ENCODE results near the gene CYP2F1.
"Not testable (repeated sequence)": the region's sequence is repeated elsewhere in the genome, so short reads cannot be mapped to it uniquely, and the experiment has no call there.

DNA sequence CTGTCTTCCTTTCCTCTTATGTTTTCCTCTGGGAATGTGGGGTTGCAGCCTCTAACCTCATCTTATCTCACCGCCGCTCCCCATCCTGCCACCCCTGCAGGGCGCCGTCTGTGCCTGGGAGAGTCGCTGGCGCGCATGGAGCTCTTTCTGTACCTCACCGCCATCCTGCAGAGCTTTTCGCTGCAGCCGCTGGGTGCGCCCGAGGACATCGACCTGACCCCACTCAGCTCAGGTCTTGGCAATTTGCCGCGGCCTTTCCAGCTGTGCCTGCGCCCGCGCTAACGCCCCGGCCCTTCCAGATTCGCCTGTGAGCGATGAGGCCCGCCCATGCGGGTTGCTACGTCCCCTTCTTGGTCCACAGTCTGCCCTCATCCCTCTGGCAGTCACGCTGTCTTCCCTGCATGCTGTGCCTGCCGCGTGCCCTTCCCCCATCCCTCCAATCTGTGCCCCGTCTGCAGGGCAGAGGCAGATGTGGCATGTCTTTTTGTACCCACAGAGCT is 13.6 kb downstream of the CYP2F1 start:
- not testable (repeated sequence) for TF ChIP-seq EGR1 (IDR thresholded peaks at IDR 0.05; ENCODE audit: low read depth in 2 of 2); NR2F2 (IDR thresholded peaks at IDR 0.05)
- TF ChIP-seq, protein P1, sequence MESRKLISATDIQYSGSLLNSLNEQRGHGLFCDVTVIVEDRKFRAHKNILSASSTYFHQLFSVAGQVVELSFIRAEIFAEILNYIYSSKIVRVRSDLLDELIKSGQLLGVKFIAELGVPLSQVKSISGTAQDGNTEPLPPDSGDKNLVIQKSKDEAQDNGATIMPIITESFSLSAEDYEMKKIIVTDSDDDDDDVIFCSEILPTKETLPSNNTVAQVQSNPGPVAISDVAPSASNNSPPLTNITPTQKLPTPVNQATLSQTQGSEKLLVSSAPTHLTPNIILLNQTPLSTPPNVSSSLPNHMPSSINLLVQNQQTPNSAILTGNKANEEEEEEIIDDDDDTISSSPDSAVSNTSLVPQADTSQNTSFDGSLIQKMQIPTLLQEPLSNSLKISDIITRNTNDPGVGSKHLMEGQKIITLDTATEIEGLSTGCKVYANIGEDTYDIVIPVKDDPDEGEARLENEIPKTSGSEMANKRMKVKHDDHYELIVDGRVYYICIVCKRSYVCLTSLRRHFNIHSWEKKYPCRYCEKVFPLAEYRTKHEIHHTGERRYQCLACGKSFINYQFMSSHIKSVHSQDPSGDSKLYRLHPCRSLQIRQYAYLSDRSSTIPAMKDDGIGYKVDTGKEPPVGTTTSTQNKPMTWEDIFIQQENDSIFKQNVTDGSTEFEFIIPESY (IDR thresholded peaks at IDR 0.05): not testable (repeated sequence)
- TF ChIP-seq RXRA (IDR thresholded peaks at IDR 0.05): peak; percentile 98
- peak; percentile 61 for TF ChIP-seq SP1 (IDR thresholded peaks at IDR 0.05)
- TF ChIP-seq, protein P2, sequence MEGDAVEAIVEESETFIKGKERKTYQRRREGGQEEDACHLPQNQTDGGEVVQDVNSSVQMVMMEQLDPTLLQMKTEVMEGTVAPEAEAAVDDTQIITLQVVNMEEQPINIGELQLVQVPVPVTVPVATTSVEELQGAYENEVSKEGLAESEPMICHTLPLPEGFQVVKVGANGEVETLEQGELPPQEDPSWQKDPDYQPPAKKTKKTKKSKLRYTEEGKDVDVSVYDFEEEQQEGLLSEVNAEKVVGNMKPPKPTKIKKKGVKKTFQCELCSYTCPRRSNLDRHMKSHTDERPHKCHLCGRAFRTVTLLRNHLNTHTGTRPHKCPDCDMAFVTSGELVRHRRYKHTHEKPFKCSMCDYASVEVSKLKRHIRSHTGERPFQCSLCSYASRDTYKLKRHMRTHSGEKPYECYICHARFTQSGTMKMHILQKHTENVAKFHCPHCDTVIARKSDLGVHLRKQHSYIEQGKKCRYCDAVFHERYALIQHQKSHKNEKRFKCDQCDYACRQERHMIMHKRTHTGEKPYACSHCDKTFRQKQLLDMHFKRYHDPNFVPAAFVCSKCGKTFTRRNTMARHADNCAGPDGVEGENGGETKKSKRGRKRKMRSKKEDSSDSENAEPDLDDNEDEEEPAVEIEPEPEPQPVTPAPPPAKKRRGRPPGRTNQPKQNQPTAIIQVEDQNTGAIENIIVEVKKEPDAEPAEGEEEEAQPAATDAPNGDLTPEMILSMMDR (IDR thresholded peaks at IDR 0.05; ENCODE audit: low read depth, low read length, missing input control): peak; percentile 24
- TF ChIP-seq, protein P3, sequence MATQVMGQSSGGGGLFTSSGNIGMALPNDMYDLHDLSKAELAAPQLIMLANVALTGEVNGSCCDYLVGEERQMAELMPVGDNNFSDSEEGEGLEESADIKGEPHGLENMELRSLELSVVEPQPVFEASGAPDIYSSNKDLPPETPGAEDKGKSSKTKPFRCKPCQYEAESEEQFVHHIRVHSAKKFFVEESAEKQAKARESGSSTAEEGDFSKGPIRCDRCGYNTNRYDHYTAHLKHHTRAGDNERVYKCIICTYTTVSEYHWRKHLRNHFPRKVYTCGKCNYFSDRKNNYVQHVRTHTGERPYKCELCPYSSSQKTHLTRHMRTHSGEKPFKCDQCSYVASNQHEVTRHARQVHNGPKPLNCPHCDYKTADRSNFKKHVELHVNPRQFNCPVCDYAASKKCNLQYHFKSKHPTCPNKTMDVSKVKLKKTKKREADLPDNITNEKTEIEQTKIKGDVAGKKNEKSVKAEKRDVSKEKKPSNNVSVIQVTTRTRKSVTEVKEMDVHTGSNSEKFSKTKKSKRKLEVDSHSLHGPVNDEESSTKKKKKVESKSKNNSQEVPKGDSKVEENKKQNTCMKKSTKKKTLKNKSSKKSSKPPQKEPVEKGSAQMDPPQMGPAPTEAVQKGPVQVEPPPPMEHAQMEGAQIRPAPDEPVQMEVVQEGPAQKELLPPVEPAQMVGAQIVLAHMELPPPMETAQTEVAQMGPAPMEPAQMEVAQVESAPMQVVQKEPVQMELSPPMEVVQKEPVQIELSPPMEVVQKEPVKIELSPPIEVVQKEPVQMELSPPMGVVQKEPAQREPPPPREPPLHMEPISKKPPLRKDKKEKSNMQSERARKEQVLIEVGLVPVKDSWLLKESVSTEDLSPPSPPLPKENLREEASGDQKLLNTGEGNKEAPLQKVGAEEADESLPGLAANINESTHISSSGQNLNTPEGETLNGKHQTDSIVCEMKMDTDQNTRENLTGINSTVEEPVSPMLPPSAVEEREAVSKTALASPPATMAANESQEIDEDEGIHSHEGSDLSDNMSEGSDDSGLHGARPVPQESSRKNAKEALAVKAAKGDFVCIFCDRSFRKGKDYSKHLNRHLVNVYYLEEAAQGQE (IDR thresholded peaks at IDR 0.05): not testable (repeated sequence)
- TF ChIP-seq YY1 (IDR thresholded peaks at IDR 0.05): peak; percentile 28
- TF ChIP-seq, protein P4, sequence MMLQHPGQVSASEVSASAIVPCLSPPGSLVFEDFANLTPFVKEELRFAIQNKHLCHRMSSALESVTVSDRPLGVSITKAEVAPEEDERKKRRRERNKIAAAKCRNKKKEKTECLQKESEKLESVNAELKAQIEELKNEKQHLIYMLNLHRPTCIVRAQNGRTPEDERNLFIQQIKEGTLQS (IDR thresholded peaks at IDR 0.05): not testable (repeated sequence)

Data from liver (tissue), 3 donors.